C4-2B (cell line): ENCODE results near the gene MYH11.

Experiments used
- CTCF ChIP-seq: fragments of 450-650 bp; conservative IDR thresholded peaks from 2 replicates; pipeline ENCODE4 v1.5.1; 2017; ENCODE audit warnings: mild to moderate bottlenecking
- ZFX ChIP-seq: fragments of 450-650 bp; IDR thresholded peaks from 2 replicates; pipeline ENCODE4 v1.6.1; 2017

GRCh38 chr16:15704545-15704987 is 152.3 kb downstream of the MYH11 start:
- TF ChIP-seq CTCF, result peak; percentile 90
- TF ChIP-seq ZFX, result no peak
